NCI-H460 (cell line): ENCODE results near the gene CFAP221. TPM values are rescaled to one million over a fixed set of nuclear protein-coding genes. Genes with fewer than 3 reads are reported as not detected.

Source experiments
- DNase-seq: peaks from one replicate; pipeline ENCODE4 v3.0.0-alpha.2; 2016; ENCODE audit warnings: low read depth; ENCODE audit errors: extremely low read depth
- total RNA-seq: library from RNA; depleted of rRNA; stranded (reverse); fragments of >200 nt; shearing (Covaris generic); gene quantifications from 2 replicates; pipeline ENCODE4 v1.2.3, GENCODE V29; 2014

Gene CFAP221
- total RNA-seq, 1 experiment from 2014 or later, result not detected

DNA sequence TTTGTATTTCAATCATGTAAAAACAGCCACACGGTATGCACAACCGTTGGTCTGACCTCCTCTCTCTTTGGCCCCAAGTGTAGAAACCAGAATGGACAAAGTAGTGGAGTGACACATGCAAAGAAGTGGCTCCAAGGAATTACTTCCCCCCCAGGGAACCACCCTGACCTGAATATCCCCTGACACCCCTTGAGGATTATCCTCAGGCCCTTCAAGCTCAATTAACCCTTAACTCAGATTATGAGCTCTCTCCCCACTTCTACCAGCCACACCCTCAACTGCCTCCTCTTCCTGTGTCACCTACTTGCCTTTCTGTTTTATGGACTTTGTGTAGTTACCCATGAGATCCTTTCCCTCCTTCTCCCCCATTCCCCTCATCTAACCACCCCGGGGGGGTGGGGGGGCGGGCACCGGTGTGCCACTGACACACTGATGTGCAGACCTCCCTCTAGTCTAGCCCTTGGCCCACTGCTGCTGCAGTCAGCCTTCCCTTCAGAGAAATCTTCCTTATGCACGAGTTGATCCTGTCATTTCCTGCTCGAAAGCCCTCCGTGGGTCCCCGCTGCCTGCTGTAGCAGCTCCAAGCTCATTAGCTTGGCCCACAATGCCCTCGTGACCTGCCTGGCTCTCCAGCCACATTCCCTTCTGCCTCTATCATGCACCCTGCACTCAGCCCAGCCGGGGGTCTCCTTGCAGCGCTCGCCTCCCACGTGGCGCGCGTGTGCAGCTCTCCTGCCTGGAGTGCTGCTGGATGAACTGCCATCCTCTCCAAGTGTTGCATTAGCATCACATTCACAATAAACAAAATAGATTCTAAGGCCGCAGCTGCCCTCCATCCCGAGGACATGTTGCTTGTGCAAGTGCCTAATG lies 94.7 kb downstream of the CFAP221 start:
- DNase-seq, result no peak

GRCh38 chr2:119641562-119642258 lies 97.5 kb downstream of the CFAP221 start:
- peak; percentile 74 for DNase-seq

GRCh38 chr2:119644186-119644585 lies 99.9 kb downstream of the CFAP221 start:
- no peak for DNase-seq

GRCh38 chr2:119645173-119645855 lies 101.1 kb downstream of the CFAP221 start:
- DNase-seq, result no peak

GRCh38 chr2:119646149-119646548 lies 101.9 kb downstream of the CFAP221 start:
- DNase-seq, result no peak

GRCh38 chr2:119647440-119648169 lies 103.4 kb downstream of the CFAP221 start:
- DNase-seq, result no peak

- DNase-seq, result no peak
Measured at GRCh38 chr2:119649364-119649917, 105.2 kb downstream of the CFAP221 start.

- DNase-seq, result no peak
Measured at GRCh38 chr2:119650206-119650605, 106.0 kb downstream of the CFAP221 start.

- DNase-seq, result no peak
Measured at GRCh38 chr2:119650846-119651370, 106.7 kb downstream of the CFAP221 start.

GRCh38 chr2:119657466-119658145 lies 113.4 kb downstream of the CFAP221 start:
- no peak for DNase-seq

DNA sequence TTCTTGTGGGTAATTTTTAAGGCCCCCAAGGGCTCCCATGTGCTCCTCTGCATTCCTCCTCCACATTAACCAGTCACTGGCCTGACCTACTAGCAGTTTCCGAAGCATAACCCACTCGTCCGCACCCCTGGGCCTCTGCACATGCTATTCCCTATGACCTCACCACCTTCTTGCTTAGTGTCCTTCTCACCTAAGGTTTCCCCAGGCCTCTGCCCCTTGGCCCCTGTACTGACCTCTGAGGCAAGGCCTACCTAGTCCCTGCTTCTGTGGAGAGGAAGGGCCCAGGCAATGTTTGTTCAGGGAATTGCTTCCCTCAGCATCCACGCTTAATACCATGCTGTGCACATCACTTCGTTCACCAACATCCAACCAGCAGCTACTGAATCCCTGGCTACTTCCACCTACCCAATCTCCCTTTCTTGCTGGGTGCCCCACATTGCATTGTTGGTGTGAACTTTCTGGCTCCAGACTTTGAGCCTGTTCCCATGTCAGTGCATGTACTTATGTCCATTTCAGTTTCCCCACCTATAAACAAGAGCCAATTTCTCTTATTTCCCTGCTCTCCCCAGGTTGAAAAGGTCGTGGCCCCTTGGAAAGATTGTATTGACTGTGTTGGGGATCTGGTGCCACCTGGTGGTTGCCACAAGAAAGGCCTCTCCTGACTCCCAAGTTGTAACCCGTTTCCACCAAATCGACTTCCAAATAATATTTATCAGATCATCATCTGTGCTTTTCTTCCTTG lies 115.5 kb downstream of the CFAP221 start:
- DNase-seq, result peak; percentile 42

DNA sequence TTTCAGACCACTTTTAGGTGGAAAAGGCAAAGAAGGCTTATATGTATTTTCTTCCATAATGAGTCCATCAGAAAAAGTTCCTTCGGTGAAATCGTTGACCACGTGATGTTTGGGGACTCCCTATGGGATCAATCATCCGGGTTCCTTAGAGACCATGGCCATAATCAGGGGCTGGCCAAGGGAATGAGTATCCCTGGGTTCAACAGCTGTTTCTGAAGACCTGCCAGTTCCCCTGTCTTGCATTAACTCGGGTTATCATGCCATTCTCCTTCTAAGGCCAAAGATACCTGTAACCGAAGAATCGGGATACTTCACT lies 116.1 kb downstream of the CFAP221 start:
- DNase-seq, result no peak

DNA sequence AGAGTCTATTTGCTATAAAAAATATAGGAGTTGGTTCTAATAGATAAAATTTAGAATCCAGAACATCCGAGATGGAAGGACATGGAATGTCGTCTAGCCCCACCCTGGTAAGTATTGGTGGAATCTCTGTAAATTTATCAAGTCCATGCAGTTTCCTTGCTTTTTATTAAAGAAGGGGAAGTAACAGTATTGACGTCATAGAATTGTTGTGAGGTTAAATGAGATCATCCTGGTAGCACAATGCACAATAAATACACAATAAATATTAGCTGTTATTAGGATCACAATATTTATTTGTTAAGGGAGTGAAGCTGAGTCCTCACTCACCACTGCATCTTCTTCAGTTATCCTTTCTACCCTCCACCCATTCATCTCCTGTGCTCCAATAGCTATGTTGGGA lies 118.0 kb downstream of the CFAP221 start:
- DNase-seq, result no peak

DNA sequence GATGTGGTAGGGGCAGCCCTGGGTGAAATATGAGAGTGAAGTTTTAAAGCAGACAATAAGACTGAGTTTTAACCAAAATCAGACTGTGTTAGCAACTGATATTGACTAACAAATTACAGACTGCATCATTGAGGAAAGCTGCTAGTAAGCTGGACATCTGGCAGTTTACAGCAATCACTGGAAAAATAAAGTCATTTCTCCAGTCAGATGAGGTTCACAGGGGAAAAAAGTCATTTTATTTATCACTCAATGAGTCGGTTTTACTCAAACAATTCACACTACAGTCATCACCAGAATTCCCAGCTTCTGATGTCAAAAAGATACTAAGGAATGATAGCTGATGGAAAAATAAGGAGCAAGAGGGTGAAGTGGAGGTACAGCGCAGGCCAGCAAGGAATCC lies 124.3 kb downstream of the CFAP221 start:
- DNase-seq, result no peak

- no peak for DNase-seq
Measured at GRCh38 chr2:119671016-119671415, 126.8 kb downstream of the CFAP221 start.

DNA sequence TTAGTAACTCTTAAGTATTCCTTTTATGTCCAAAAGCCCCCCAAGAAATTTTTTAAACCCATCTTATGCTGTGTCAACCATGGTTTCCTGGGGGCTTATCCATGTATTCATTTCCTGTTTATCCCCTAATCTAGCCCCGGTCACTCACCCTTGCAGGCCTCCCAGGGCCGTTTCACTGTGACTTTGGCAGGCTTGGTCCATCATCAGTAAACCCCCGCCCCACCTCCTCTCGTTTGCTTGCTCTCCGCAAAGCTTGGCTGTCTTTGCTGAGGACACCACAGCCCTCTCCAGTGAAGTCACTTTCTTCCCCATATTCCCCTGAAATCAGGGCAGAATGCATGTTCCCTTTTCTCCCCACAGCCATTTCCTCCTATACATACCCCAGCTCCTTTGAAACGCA lies 127.5 kb downstream of the CFAP221 start:
- no peak for DNase-seq

DNA sequence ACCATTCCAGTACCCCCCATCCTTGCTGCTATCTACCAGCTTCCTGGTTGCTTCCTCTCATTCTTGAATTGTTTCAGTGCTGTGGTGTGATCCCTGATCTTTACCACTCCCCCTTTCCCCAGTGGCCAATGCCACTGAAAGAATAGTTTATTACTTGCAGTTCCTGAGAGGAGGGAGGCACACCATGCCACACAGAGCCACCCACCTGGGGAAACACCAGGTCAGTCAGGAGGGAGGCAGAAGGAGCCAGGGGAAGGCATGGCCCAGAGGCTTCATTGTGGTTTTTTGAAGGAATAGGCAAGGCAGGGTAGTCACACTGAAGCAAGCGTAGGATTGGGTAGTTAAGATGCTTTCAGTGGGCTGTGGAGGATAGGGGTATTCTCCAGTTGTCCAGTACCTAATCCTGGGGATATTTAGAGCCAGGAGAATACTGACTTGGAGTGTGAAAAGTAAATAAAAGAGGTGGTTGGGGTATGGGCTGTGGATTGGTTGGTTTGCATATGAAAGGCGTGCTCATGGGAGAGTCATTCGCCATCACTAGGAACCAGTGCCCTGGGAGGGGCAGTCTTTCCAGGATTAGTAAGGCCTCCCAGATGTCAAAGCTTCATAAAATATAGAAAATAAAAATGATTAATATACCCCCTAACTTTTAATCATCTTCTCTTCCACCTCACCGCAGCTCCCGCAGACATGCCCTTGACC lies 128.1 kb downstream of the CFAP221 start:
- no peak for DNase-seq

DNA sequence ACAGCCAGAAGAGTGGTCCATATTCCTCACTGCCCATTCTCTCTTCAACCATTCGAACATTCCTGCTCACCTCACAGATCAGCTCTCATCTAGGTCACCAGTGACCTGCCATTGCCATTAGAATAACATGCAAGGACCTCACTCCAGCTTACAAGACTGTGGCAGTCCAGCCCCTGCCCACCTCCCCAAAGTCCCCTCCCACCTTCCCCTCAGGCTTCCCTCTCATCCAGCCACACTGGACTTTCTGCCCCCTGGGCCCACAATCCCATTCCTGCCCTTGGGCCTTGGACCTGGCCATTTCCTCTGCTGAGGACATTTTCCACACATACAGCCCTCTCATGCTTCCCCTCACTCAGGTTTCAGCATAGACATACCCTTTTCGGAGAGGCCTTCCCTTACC lies 129.5 kb downstream of the CFAP221 start:
- DNase-seq, result no peak
